Fibroblast of skin of left biceps (primary cell): ENCODE measurements around the gene NCCRP1.
"Not testable (repeated sequence)": the region's sequence is repeated elsewhere in the genome, so short reads cannot be mapped to it uniquely, and the experiment has no call there.

Experiments used
- DNase-seq, 2 experiments: peaks; one replicate each; pipeline ENCODE4 v3.0.0-alpha.2; 2013; ENCODE audit warnings: low read depth in 2 of 2

The NCCRP1 gene

GRCh38 chr19:39208175-39208795 is 11.5 kb downstream of the NCCRP1 start:
- no peak for DNase-seq

- no peak for DNase-seq
Measured at GRCh38 chr19:39209196-39209595, 12.4 kb downstream of the NCCRP1 start.

- DNase-seq = no peak
Measured at GRCh38 chr19:39211731-39212374, 15.1 kb downstream of the NCCRP1 start.

GRCh38 chr19:39212375-39212742 is 15.6 kb downstream of the NCCRP1 start:
- DNase-seq = no peak

GRCh38 chr19:39215323-39215722 is 18.6 kb downstream of the NCCRP1 start:
- not testable (repeated sequence) for DNase-seq

GRCh38 chr19:39217094-39217493 is 20.3 kb downstream of the NCCRP1 start:
- no peak for DNase-seq

- DNase-seq = no peak
Measured at GRCh38 chr19:39218230-39219007, 21.7 kb downstream of the NCCRP1 start.

- not testable (repeated sequence) for DNase-seq
Measured at GRCh38 chr19:39219108-39219507, 22.3 kb downstream of the NCCRP1 start.

- DNase-seq = no peak
Measured at GRCh38 chr19:39223703-39224279, 27.0 kb downstream of the NCCRP1 start.

GRCh38 chr19:39224910-39225309 is 28.1 kb downstream of the NCCRP1 start:
- no peak for DNase-seq

- no peak for DNase-seq
Measured at GRCh38 chr19:39230096-39230764, 33.5 kb downstream of the NCCRP1 start.

- DNase-seq = no peak
Measured at GRCh38 chr19:39232708-39233107, 35.9 kb downstream of the NCCRP1 start.

GRCh38 chr19:39236527-39236926 is 39.8 kb downstream of the NCCRP1 start:
- DNase-seq = no peak

- DNase-seq = no peak
Measured at GRCh38 chr19:39237200-39238184, 40.7 kb downstream of the NCCRP1 start.

GRCh38 chr19:39238209-39238608 is 41.4 kb downstream of the NCCRP1 start:
- DNase-seq = no peak

- DNase-seq = no peak
Measured at GRCh38 chr19:39238944-39239343, 42.2 kb downstream of the NCCRP1 start.

- DNase-seq = no peak
Measured at GRCh38 chr19:39240421-39240820, 43.7 kb downstream of the NCCRP1 start.

GRCh38 chr19:39243741-39244140 is 47.0 kb downstream of the NCCRP1 start:
- not testable (repeated sequence) for DNase-seq

- not testable (repeated sequence) for DNase-seq
Measured at GRCh38 chr19:39244410-39245100, 47.8 kb downstream of the NCCRP1 start, which contains the start of gene IFNL3. Gene IFNL3, minus strand, starts transcription at chr19:39245006. Its CDS starts 39 bp downstream, at chr19:39244967.

- DNase-seq = not testable (repeated sequence)
Measured at GRCh38 chr19:39245166-39245565, 48.4 kb downstream of the NCCRP1 start.
